H9 (cell line): ENCODE measurements around the gene OMA1. TPM values are rescaled to one million over a fixed set of nuclear protein-coding genes. Genes with fewer than 3 reads are reported as not detected.
"Not testable (repeated sequence)": the region's sequence is repeated elsewhere in the genome, so short reads cannot be mapped to it uniquely, and the experiment has no call there.

Experiments
- DNase-seq: peaks from one replicate; pipeline ENCODE4 v3.0.0-alpha.2; 2017
- H2AFZ ChIP-seq: one replicate; pipeline ENCODE4 v1.6.1; 2013; ENCODE audit warnings: mild to moderate bottlenecking, low read length, control low read depth, moderate library complexity
- H2AK5ac ChIP-seq: 2 replicates; pipeline ENCODE4 v1.6.1; 2013; ENCODE audit warnings: low read length, control low read depth, mixed read lengths; ENCODE audit not compliant: insufficient read length
- H2BK120ac ChIP-seq: one replicate; pipeline ENCODE4 v1.6.1; 2013; ENCODE audit warnings: low read depth, mild to moderate bottlenecking, low read length, control low read depth, inconsistent platforms; ENCODE audit not compliant: poor library complexity, severe bottlenecking
- H2BK12ac ChIP-seq: 2 replicates; pipeline ENCODE4 v1.6.1; 2013; ENCODE audit warnings: low read length, control low read depth, mixed read lengths, low read depth; ENCODE audit not compliant: insufficient read length
- H2BK15ac ChIP-seq: 2 replicates; pipeline ENCODE4 v1.6.1; 2013; ENCODE audit warnings: low read depth, low read length, control low read depth
- H2BK20ac ChIP-seq: one replicate; pipeline ENCODE4 v1.6.1; 2013; ENCODE audit warnings: low read depth, mild to moderate bottlenecking, low read length, control low read depth, inconsistent platforms; ENCODE audit not compliant: poor library complexity, severe bottlenecking
- H2BK5ac ChIP-seq: 2 replicates; pipeline ENCODE4 v1.6.1; 2013; ENCODE audit warnings: low read length, control low read depth, mixed read lengths; ENCODE audit not compliant: insufficient read length
- H3K14ac ChIP-seq: 2 replicates; pipeline ENCODE4 v1.6.1; 2013; ENCODE audit warnings: low read length, control low read depth; ENCODE audit not compliant: insufficient read depth
- H3K18ac ChIP-seq: 2 replicates; pipeline ENCODE4 v1.6.1; 2013; ENCODE audit warnings: low read depth, mild to moderate bottlenecking, mixed read lengths, low read length, control low read depth; ENCODE audit not compliant: insufficient read length
- H3K23ac ChIP-seq: 2 replicates; pipeline ENCODE4 v1.6.1; 2013; ENCODE audit warnings: low read length, control low read depth, mixed read lengths, low read depth; ENCODE audit not compliant: insufficient read length
- H3K23me2 ChIP-seq: 2 replicates; pipeline ENCODE4 v1.6.1; 2013; ENCODE audit warnings: low read depth, mild to moderate bottlenecking, mixed read lengths, low read length, control low read depth; ENCODE audit not compliant: insufficient read length, poor library complexity, severe bottlenecking
- H3K27ac ChIP-seq: 2 replicates; pipeline ENCODE4 v1.5.1; 2013; ENCODE audit warnings: low read length, control low read depth, mixed read lengths, low read depth; ENCODE audit not compliant: insufficient read length
- H3K27me3 ChIP-seq: 2 replicates; pipeline ENCODE4 v1.6.1; 2013; ENCODE audit warnings: low read length, control low read depth, inconsistent platforms; ENCODE audit not compliant: insufficient read depth
- H3K4ac ChIP-seq: 2 replicates; pipeline ENCODE4 v1.6.1; 2013; ENCODE audit warnings: low read depth, mild to moderate bottlenecking, control low read depth, inconsistent platforms, low read length, moderate library complexity
- H3K4me1 ChIP-seq: 2 replicates; pipeline ENCODE4 v1.6.1; 2013; ENCODE audit warnings: low read length, control low read depth, inconsistent platforms; ENCODE audit not compliant: insufficient read depth
- H3K4me2 ChIP-seq: 2 replicates; pipeline ENCODE4 v1.6.1; 2013; ENCODE audit warnings: low read length, control low read depth, mixed read lengths; ENCODE audit not compliant: insufficient read length, insufficient read depth
- H3K56ac ChIP-seq: 2 replicates; pipeline ENCODE4 v1.6.1; 2013; ENCODE audit warnings: low read depth, mild to moderate bottlenecking, mixed read lengths, low read length, control low read depth; ENCODE audit not compliant: insufficient read length
- H3K79me1 ChIP-seq: 2 replicates; pipeline ENCODE4 v1.6.1; 2013; ENCODE audit warnings: low read depth, mild to moderate bottlenecking, moderate library complexity, low read length, control low read depth, inconsistent platforms; ENCODE audit not compliant: insufficient read depth, poor library complexity, severe bottlenecking
- H3K79me2 ChIP-seq: 2 replicates; pipeline ENCODE4 v1.6.1; 2013; ENCODE audit warnings: low read length, control low read depth, inconsistent platforms; ENCODE audit not compliant: insufficient read depth
- H3K9ac ChIP-seq: 2 replicates; pipeline ENCODE4 v1.6.1; 2013; ENCODE audit warnings: low read length, control low read depth, mixed read lengths; ENCODE audit not compliant: insufficient read length; ENCODE audit errors: extremely low read depth
- H3K9me3 ChIP-seq: one replicate; pipeline ENCODE4 v1.6.1; 2013; ENCODE audit warnings: low read depth, low read length, inconsistent platforms; ENCODE audit not compliant: control insufficient read depth
- H3T11ph ChIP-seq: one replicate; pipeline ENCODE4 v1.6.1; 2013; ENCODE audit warnings: mild to moderate bottlenecking, low read length, control low read depth, inconsistent platforms
- H4K20me1 ChIP-seq: one replicate; pipeline ENCODE4 v1.6.1; 2013; ENCODE audit not compliant: control insufficient read depth, insufficient read length, insufficient read depth
- H4K5ac ChIP-seq: 2 replicates; pipeline ENCODE4 v1.6.1; 2013; ENCODE audit warnings: low read depth, mild to moderate bottlenecking, mixed read lengths, low read length, control low read depth; ENCODE audit not compliant: insufficient read length
- H4K8ac ChIP-seq: replicated peaks from 2 replicates; pipeline ENCODE4 v1.6.1; 2013; ENCODE audit warnings: low read length, control low read depth, mixed read lengths, low read depth; ENCODE audit not compliant: insufficient read length
- H4K91ac ChIP-seq: 2 replicates; pipeline ENCODE4 v1.6.1; 2013; ENCODE audit warnings: low read depth, mild to moderate bottlenecking, moderate library complexity, mixed read lengths, low read length, control low read depth; ENCODE audit not compliant: insufficient read length
- H3K27ac Mint-ChIP-seq, 3 experiments: 2 replicates in 2 of 3; 3 replicates in 1 of 3; pipeline ENCODE4 v1.8.0; 2020 to 2021; ENCODE audit warnings: mixed read lengths in 3 of 3, mild to moderate bottlenecking in 1 of 3, moderate library complexity in 1 of 3
- H3K27me3 Mint-ChIP-seq: 2 replicates; pipeline ENCODE4 v1.8.0; 2021; ENCODE audit warnings: low read depth, mild to moderate bottlenecking, moderate library complexity, mixed read lengths
- H3K36me3 Mint-ChIP-seq, 3 experiments: 2 replicates in 2 of 3; 3 replicates in 1 of 3; pipeline ENCODE4 v1.8.0; 2020 to 2021; ENCODE audit warnings: low read depth in 3 of 3, mixed read lengths in 3 of 3; ENCODE audit not compliant: insufficient read depth in 1 of 3
- H3K4me1 Mint-ChIP-seq, 2 experiments: 2 replicates each; pipeline ENCODE4 v1.8.0; 2020; ENCODE audit warnings: mixed read lengths in 2 of 2
- H3K4me3 Mint-ChIP-seq, 2 experiments: 2 replicates in 1 of 2; 3 replicates in 1 of 2; pipeline ENCODE4 v1.8.0; 2020 to 2021; ENCODE audit warnings: mild to moderate bottlenecking in 2 of 2, mixed read lengths in 2 of 2, moderate library complexity in 1 of 2
- H3K9me3 Mint-ChIP-seq, 2 experiments: 2 replicates in 1 of 2; 3 replicates in 1 of 2; pipeline ENCODE4 v1.8.0; 2020; ENCODE audit warnings: mild to moderate bottlenecking in 2 of 2, mixed read lengths in 2 of 2, moderate library complexity in 1 of 2
- WGBS: extraction: QIAGEN DNeasy Blood & Tissue Kit; methylation state at CpG from one replicate; pipeline ENCODE4 v1.1.7; 2013; ENCODE audit warnings: missing lambda C conversion rate, low lambda C conversion rate, mixed read lengths; ENCODE audit not compliant: insufficient read length; ENCODE audit errors: extremely low coverage; 5-methylcytosine and 5-hydroxymethylcytosine counted together
- total RNA-seq: library from RNA; stranded (reverse); gene quantifications from 2 replicates; pipeline ENCODE4 v1.2.1, GENCODE V29; 2021
- TF ChIP-seq, protein P1 (sequence below): fragments of 200-600 bp; sonication (generic); conservative IDR thresholded peaks from 3 replicates; pipeline ENCODE4 v1.8.0; 2021; ENCODE audit warnings: antibody characterized with exemption, mild to moderate bottlenecking

OMA1 gene
- total RNA-seq, 1 experiment from 2014 or later, result 12.9 TPM

DNA sequence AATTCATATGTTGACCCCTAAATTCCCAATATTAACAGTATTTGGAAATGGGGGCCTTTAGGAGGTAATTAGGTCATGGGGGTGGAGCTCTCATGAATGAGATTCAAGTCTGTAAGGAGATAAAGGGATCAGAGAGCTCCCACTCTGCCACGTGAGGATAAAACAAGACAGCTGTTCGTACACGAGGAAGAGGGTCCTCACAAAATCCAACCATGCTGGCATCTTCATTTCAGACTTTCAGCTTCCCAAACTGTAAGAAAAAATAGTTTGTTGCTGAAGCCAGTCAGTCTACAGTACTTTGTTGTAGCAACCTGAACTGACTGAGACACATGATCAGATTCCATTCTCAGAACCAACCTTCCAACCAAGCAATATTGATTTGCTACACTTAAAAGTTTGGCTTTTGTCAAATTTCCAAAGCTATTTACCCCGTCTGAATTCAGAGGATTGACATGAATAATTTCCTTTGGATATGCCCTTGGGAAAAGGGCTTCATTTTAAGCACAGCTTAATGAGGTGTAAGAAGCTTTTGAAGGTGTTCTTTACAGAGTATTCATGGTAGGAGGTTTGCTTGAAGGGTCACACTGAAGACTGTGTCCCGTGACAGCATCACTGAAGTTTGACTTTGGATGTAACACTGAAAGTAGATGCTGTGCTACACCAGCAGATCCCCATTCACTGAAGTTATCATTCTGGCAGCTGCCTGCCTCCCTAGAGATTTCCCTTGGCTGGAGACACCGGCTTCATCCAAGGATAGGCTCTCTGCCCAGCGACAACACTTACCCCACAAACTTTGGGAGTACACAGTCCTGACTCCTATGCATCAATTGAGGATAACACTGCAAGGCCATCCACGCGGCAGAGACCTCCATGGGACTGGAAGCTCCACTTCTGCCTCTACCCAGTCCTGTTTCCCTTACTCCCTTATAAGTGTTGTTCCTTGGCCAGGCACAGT, 4.9 kb upstream of the OMA1 start:
- Mint-ChIP-seq H3K4me1 (peaks cover 7 to 9% of the 10 kb centered on the region in 2 experiments; a peak in 3 of 4 replicates), H3K27ac (no peak overlapping the region; a peak in 1 of 7 replicates), H3K36me3 (no peaks in the 10 kb centered on the region), H3K27me3 (peaks cover 7% of the 10 kb centered on the region), H3K4me3 (no peak overlapping the region), H3K9me3 (no peaks in the 10 kb centered on the region)
- Histone ChIP-seq H3K23me2 (no peaks in the 10 kb centered on the region), H3K79me2 (no peaks in the 10 kb centered on the region), H2BK20ac (no peak overlapping the region), H2BK15ac (no peak overlapping the region), H3K56ac (no peak overlapping the region), H3K18ac (no peak overlapping the region), H2AFZ (no peak overlapping the region), H3K9ac (no peak overlapping the region), H3K4ac (no peak overlapping the region), H3T11ph (no peak overlapping the region), H3K4me2 (no peak overlapping the region), H4K8ac (no peak overlapping the region), H3K27ac (no peak overlapping the region), H3K14ac (no peak overlapping the region), H2BK120ac (no peak overlapping the region), H3K79me1 (no peaks in the 10 kb centered on the region), H4K91ac (no peak overlapping the region), H2BK5ac (no peak overlapping the region), H3K4me1 (no peaks in the 10 kb centered on the region), H2BK12ac (no peak overlapping the region), H3K23ac (no peak overlapping the region), H3K27me3 (no peaks in the 10 kb centered on the region), H3K9me3 (no peaks in the 10 kb centered on the region), H4K5ac (no peak overlapping the region), H2AK5ac (no peak overlapping the region), H4K20me1 (no peaks in the 10 kb centered on the region)
- WGBS, result no CpG with 5 or more reads among the region's 9 CpGs
- DNase-seq, result no peak
- TF ChIP-seq, protein P1, sequence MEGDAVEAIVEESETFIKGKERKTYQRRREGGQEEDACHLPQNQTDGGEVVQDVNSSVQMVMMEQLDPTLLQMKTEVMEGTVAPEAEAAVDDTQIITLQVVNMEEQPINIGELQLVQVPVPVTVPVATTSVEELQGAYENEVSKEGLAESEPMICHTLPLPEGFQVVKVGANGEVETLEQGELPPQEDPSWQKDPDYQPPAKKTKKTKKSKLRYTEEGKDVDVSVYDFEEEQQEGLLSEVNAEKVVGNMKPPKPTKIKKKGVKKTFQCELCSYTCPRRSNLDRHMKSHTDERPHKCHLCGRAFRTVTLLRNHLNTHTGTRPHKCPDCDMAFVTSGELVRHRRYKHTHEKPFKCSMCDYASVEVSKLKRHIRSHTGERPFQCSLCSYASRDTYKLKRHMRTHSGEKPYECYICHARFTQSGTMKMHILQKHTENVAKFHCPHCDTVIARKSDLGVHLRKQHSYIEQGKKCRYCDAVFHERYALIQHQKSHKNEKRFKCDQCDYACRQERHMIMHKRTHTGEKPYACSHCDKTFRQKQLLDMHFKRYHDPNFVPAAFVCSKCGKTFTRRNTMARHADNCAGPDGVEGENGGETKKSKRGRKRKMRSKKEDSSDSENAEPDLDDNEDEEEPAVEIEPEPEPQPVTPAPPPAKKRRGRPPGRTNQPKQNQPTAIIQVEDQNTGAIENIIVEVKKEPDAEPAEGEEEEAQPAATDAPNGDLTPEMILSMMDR, result no peak

DNA sequence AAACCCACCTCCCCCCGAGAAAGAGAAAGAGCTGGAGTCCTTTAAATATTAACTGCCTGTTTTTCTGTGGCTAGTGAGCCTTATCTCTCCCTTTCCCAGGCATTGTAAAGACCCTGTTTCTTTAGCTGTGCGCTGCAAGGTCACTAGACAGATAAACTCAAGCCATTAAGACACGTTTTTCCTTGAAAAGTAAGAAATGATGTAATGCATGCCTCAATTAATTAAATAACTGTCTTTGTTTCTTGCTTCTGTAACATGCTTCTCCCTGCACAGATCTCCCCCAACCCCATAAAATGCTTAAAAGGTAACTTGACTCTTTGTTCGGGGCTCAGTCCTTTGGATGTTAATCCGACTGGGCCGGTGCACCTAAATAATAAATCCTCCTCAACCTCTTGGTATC, 2.8 kb upstream of the OMA1 start:
- H3K23ac ChIP-seq, H3K27ac Mint-ChIP-seq, H3K27me3 Mint-ChIP-seq, H3K79me2 ChIP-seq, H3K14ac ChIP-seq, H3K27me3 ChIP-seq, H3K18ac ChIP-seq, H3K9me3 Mint-ChIP-seq, H2AK5ac ChIP-seq, H3K9me3 ChIP-seq, DNase-seq, H3K4me3 Mint-ChIP-seq, H3T11ph ChIP-seq, H3K4me2 ChIP-seq, H4K5ac ChIP-seq, H3K4ac ChIP-seq, H3K36me3 Mint-ChIP-seq, H3K56ac ChIP-seq, H3K4me1 ChIP-seq, H3K23me2 ChIP-seq, H2BK15ac ChIP-seq, H2BK20ac ChIP-seq, H4K8ac ChIP-seq, H2BK5ac ChIP-seq, H3K27ac ChIP-seq, H2AFZ ChIP-seq, H3K79me1 ChIP-seq, H3K9ac ChIP-seq, H4K20me1 ChIP-seq, H4K91ac ChIP-seq, H2BK12ac ChIP-seq, H2BK120ac ChIP-seq: not testable (repeated sequence)
- WGBS, result no CpG with 5 or more reads among the region's 6 CpGs
- peaks cover 16 to 20% of the 10 kb centered on the region in 2 experiments for H3K4me1 Mint-ChIP-seq
